H1 (cell line): ENCODE data around the gene TEF. TPM values are rescaled to one million over a fixed set of nuclear protein-coding genes. Genes with fewer than 3 reads are reported as not detected.

Experiments used
- polyA plus RNA-seq, 7 experiments: library from polyadenylated mRNA; depleted of rRNA in 3 of 7; stranded (reverse) in 5 of 7; unstranded in 2 of 7; fragments of >200 nt in 5 of 7; fragments of 200-250 nt in 2 of 7; gene quantifications; 1 replicate in 5 of 7; 2 replicates in 1 of 7; 4 replicates in 1 of 7; pipeline versions ENCODE4 v1.2.1 to v1.2.3, GENCODE V29; 2011 to 2013; ENCODE audit warnings: missing spikeins in 2 of 7, mixed read lengths in 2 of 7
- total RNA-seq: library from RNA; stranded (reverse); fragmentation: NEBNext Ultra II Directional; extraction: Animal tissue kit (Norgen Biotek cat#: 25700); gene quantifications from 2 replicates; pipeline ENCODE4 v1.2.1, GENCODE V29; 2021
- TF ChIP-seq, protein P1 (sequence below): fragments of 300-600 bp; sonication (generic); IDR thresholded peaks from 2 replicates; pipeline ENCODE4 v1.7.1; 2012; ENCODE audit warnings: low read length, moderate library complexity, mild to moderate bottlenecking, inconsistent platforms; ENCODE audit not compliant: insufficient replicate concordance

TEF gene
- total and polyA plus RNA-seq, 2 of the 8 experiments (the other 6 are each of a cell fraction or from before 2014, with no cell fraction given): 7.4 to 9.0 TPM

DNA sequence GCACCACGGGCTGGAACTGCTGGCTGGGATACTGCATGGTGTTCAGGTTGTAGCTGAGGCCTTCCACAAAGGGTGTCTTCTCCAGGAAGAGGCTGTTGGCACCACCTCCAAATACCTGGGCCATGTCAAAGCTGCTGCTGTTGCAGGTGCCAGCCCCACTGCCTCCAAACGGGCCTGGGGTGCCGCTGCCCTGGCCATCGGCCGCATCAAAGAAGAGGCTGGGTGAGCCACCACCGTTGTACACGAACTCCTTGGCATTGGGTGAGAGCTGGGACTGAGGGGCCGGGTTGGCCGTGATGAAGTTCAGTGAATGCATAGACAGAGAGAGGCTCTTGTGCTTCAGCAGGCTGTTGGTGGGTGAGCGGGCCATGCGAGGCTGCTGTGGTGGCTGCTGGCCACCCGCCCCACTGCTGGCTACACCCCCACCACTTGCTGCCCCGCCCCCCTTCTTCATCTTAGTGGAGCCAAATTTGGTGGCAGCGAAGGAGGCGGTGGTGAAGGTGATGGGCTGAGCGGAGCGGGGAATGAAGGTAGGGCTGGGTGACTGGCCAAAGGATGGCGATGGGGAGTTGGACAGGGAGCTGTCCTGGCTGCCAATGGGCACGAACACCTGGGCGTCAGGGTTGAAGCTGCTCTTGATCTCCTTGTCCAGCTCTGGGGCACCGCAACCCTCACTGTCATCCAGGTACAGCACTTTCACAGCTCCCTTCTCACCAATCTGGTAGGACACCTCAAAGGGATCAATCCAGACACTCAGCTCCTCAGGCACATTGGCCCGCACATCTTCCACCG, 54.8 kb downstream of the TEF start (continued):
- TF ChIP-seq, protein P1, sequence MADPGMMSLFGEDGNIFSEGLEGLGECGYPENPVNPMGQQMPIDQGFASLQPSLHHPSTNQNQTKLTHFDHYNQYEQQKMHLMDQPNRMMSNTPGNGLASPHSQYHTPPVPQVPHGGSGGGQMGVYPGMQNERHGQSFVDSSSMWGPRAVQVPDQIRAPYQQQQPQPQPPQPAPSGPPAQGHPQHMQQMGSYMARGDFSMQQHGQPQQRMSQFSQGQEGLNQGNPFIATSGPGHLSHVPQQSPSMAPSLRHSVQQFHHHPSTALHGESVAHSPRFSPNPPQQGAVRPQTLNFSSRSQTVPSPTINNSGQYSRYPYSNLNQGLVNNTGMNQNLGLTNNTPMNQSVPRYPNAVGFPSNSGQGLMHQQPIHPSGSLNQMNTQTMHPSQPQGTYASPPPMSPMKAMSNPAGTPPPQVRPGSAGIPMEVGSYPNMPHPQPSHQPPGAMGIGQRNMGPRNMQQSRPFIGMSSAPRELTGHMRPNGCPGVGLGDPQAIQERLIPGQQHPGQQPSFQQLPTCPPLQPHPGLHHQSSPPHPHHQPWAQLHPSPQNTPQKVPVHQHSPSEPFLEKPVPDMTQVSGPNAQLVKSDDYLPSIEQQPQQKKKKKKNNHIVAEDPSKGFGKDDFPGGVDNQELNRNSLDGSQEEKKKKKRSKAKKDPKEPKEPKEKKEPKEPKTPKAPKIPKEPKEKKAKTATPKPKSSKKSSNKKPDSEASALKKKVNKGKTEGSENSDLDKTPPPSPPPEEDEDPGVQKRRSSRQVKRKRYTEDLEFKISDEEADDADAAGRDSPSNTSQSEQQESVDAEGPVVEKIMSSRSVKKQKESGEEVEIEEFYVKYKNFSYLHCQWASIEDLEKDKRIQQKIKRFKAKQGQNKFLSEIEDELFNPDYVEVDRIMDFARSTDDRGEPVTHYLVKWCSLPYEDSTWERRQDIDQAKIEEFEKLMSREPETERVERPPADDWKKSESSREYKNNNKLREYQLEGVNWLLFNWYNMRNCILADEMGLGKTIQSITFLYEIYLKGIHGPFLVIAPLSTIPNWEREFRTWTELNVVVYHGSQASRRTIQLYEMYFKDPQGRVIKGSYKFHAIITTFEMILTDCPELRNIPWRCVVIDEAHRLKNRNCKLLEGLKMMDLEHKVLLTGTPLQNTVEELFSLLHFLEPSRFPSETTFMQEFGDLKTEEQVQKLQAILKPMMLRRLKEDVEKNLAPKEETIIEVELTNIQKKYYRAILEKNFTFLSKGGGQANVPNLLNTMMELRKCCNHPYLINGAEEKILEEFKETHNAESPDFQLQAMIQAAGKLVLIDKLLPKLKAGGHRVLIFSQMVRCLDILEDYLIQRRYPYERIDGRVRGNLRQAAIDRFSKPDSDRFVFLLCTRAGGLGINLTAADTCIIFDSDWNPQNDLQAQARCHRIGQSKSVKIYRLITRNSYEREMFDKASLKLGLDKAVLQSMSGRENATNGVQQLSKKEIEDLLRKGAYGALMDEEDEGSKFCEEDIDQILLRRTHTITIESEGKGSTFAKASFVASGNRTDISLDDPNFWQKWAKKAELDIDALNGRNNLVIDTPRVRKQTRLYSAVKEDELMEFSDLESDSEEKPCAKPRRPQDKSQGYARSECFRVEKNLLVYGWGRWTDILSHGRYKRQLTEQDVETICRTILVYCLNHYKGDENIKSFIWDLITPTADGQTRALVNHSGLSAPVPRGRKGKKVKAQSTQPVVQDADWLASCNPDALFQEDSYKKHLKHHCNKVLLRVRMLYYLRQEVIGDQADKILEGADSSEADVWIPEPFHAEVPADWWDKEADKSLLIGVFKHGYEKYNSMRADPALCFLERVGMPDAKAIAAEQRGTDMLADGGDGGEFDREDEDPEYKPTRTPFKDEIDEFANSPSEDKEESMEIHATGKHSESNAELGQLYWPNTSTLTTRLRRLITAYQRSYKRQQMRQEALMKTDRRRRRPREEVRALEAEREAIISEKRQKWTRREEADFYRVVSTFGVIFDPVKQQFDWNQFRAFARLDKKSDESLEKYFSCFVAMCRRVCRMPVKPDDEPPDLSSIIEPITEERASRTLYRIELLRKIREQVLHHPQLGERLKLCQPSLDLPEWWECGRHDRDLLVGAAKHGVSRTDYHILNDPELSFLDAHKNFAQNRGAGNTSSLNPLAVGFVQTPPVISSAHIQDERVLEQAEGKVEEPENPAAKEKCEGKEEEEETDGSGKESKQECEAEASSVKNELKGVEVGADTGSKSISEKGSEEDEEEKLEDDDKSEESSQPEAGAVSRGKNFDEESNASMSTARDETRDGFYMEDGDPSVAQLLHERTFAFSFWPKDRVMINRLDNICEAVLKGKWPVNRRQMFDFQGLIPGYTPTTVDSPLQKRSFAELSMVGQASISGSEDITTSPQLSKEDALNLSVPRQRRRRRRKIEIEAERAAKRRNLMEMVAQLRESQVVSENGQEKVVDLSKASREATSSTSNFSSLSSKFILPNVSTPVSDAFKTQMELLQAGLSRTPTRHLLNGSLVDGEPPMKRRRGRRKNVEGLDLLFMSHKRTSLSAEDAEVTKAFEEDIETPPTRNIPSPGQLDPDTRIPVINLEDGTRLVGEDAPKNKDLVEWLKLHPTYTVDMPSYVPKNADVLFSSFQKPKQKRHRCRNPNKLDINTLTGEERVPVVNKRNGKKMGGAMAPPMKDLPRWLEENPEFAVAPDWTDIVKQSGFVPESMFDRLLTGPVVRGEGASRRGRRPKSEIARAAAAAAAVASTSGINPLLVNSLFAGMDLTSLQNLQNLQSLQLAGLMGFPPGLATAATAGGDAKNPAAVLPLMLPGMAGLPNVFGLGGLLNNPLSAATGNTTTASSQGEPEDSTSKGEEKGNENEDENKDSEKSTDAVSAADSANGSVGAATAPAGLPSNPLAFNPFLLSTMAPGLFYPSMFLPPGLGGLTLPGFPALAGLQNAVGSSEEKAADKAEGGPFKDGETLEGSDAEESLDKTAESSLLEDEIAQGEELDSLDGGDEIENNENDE: no peak
